NB4 (cell line): ENCODE measurements around the gene GNB4.

ENCODE experiments used
- MAX ChIP-seq: IDR thresholded peaks from 2 replicates; pipeline ENCODE4 v1.6.1; 2011; ENCODE audit warnings: low read depth, low read length
- POLR2A ChIP-seq: IDR thresholded peaks from 2 replicates; pipeline ENCODE4 v1.6.1; 2011; ENCODE audit warnings: mild to moderate bottlenecking; ENCODE audit not compliant: insufficient read length; ENCODE audit errors: extremely low read depth
- TF ChIP-seq, protein P1 (sequence below): IDR thresholded peaks from one replicate; pipeline ENCODE4 v1.5.1; 2012; ENCODE audit warnings: low read depth, low read length

DNA sequence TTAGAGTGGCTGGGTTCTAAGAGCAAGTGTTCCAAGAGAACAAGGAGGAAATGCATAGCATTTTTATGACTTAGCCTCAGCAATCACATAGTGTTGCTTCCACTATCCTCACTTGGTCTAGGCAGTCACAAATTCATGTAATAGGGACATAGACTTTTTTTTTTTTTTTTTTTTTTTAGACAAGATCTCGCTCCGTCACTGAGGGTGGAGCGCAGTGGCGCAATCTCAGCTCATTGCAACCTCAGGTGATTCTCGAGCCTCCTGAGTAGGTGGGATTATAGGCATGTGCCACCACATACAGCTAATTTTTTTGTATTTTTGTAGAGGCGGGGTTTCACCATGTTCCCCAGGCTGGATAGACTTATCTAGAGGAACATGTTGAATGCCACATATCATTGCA, 4.7 kb upstream of the GNB4 start:
- TF ChIP-seq, protein P1, sequence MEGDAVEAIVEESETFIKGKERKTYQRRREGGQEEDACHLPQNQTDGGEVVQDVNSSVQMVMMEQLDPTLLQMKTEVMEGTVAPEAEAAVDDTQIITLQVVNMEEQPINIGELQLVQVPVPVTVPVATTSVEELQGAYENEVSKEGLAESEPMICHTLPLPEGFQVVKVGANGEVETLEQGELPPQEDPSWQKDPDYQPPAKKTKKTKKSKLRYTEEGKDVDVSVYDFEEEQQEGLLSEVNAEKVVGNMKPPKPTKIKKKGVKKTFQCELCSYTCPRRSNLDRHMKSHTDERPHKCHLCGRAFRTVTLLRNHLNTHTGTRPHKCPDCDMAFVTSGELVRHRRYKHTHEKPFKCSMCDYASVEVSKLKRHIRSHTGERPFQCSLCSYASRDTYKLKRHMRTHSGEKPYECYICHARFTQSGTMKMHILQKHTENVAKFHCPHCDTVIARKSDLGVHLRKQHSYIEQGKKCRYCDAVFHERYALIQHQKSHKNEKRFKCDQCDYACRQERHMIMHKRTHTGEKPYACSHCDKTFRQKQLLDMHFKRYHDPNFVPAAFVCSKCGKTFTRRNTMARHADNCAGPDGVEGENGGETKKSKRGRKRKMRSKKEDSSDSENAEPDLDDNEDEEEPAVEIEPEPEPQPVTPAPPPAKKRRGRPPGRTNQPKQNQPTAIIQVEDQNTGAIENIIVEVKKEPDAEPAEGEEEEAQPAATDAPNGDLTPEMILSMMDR, result no peak
- TF ChIP-seq MAX (no peak), POLR2A (no peak)
